OCI-LY7 (cell line): ENCODE data around the gene CRYBA1.

Experiments used
- EZH2phosphoT487 ChIP-seq: fragments of 200-600 bp; sonication (generic); IDR thresholded peaks from 2 replicates; pipeline ENCODE4 v1.6.1; 2018; ENCODE audit warnings: low read depth, borderline replicate concordance, mild to moderate bottlenecking, mixed run types, antibody characterized with exemption, low read length, moderate library complexity, mixed read lengths
- TF ChIP-seq, protein P1 (sequence below): fragments of 200-600 bp; sonication (generic); conservative IDR thresholded peaks from 2 replicates; pipeline ENCODE4 v1.5.1; 2014; ENCODE audit warnings: mild to moderate bottlenecking, antibody characterized with exemption, low read length, moderate library complexity, mixed read lengths

GRCh38 chr17:29215174-29215573, 31.5 kb upstream of the CRYBA1 start:
- TF ChIP-seq, protein P1, sequence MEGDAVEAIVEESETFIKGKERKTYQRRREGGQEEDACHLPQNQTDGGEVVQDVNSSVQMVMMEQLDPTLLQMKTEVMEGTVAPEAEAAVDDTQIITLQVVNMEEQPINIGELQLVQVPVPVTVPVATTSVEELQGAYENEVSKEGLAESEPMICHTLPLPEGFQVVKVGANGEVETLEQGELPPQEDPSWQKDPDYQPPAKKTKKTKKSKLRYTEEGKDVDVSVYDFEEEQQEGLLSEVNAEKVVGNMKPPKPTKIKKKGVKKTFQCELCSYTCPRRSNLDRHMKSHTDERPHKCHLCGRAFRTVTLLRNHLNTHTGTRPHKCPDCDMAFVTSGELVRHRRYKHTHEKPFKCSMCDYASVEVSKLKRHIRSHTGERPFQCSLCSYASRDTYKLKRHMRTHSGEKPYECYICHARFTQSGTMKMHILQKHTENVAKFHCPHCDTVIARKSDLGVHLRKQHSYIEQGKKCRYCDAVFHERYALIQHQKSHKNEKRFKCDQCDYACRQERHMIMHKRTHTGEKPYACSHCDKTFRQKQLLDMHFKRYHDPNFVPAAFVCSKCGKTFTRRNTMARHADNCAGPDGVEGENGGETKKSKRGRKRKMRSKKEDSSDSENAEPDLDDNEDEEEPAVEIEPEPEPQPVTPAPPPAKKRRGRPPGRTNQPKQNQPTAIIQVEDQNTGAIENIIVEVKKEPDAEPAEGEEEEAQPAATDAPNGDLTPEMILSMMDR: no peak
- no peak for TF ChIP-seq EZH2phosphoT487
